ENCODE data around the gene MTUS2. TPM values are rescaled to one million over a fixed set of nuclear protein-coding genes. Genes with fewer than 3 reads are reported as not detected.
A peak's percentile ranks its signal among the peaks of the same experiment; 100 is the strongest.

Gene MTUS2
- total and polyA plus RNA-seq, 7 experiments from 2014 or later: 0.05 to 0.83 TPM; not detected in 5

DNA sequence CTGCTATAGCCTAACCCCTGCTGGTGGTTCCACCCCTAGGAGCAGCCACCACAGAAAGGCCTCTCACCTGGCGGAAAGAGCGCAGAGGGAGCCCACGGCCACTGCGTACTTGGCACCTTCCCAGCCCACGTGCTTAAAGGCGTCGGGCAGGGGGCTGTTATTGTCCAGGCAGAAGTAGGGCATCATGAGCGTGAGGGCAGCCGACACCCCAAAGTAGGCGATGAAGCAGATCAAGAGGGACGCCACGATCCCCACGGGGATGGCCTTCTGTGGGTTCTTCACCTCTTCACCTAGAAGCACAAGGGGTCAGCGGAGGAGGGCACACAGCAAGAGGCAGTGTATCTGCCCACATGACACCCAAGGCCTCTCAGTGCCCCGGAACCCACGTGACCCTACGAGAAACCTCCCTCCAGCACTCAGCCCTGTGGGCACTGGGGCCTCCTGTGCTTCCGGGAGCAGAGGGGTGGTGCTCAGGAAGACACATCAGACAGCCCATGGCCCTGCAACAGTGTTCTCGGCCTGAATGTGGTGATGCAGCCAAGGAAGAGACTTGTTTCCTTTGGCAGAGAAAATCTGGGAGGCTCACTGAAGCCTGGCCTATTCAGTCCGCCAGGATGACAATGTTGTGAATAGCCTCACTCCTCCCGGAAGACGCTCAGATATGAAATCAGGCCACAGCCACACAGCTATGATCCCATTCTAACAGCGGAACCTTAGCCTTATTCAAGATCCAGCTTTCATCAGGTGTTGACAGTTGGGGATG is 703.2 kb downstream of the MTUS2 start:
- Mint-ChIP-seq H3K27ac (no peak overlapping the region), H3K36me3 (peaks cover 6 to 60% (median 14%) of the 10 kb centered on the region in 5 donors), H3K9me3 (no peaks in the 10 kb centered on the region), H3K4me3 (no peak overlapping the region), H3K4me1 (peaks cover 0 to 2% (median 0%) of the 10 kb centered on the region in 7 donors), H3K27me3 (no peaks in the 10 kb centered on the region)
- intact Hi-C loops (cut with micrococcal nuclease): no loop called here
- Histone ChIP-seq H3K27ac (ENCODE audit: low read depth, low read length) (no peak overlapping the region), H3K27me3 (ENCODE audit: control insufficient read depth in 2 of 2, insufficient read depth in 2 of 2, low read length in 2 of 2) (no peaks in the 10 kb centered on the region), H3K36me3 (ENCODE audit: control insufficient read depth in 2 of 3, insufficient read depth in 3 of 3, low read length in 3 of 3) (peaks cover 0 to 78% (median 11%) of the 10 kb centered on the region in 3 experiments), H3K4me3 (ENCODE audit: low read length) (no peak overlapping the region), H3K9me3 (ENCODE audit: control insufficient read depth in 2 of 3, low read length in 3 of 3) (no peaks in the 10 kb centered on the region), H3K4me1 (ENCODE audit: control insufficient read depth in 2 of 2, insufficient read depth in 2 of 2, low read length in 2 of 2) (no peaks in the 10 kb centered on the region)
- ChIA-PET POLR2A (no interaction called here), CTCF (no interaction called here)
- ATAC-seq (no peak), DNase-seq (no peak)

DNA sequence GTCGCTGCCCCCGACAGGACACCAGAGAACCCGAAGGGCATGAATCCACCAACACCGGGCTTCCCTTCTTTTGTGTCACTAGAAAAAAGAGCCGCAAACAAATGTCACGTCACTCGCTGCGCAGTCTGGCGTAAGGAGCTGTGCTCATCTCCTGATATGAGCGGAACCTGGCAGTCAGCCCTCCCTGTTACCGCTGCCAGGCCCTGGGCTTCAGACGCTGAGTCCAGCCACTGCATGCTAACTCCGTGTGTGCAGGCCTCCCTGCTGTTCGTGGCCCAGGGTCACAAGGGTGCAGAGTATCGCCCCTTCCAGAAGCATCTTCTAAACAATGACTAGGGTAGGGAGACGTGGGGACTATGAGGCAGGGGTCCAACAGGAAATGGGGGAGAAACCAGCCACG is 704.0 kb downstream of the MTUS2 start:
- H3K4me1 Mint-ChIP-seq: peaks cover 0 to 2% (median 0%) of the 10 kb centered on the region in 7 donors
- intact Hi-C loops (cut with micrococcal nuclease): no loop called here
- H3K36me3 Mint-ChIP-seq: peaks cover 6 to 63% (median 14%) of the 10 kb centered on the region in 5 donors
- H3K4me3 Mint-ChIP-seq: no peak overlapping the region
- H3K4me3 ChIP-seq (ENCODE audit: low read length): no peak overlapping the region
- H3K36me3 ChIP-seq (ENCODE audit: control insufficient read depth in 2 of 3, insufficient read depth in 3 of 3, low read length in 3 of 3): peaks cover 0 to 78% (median 11%) of the 10 kb centered on the region in 3 experiments
- no peaks in the 10 kb centered on the region for H3K9me3 Mint-ChIP-seq
- no peak overlapping the region for H3K27ac Mint-ChIP-seq
- H3K27me3 Mint-ChIP-seq: no peaks in the 10 kb centered on the region
- POLR2A ChIA-PET: no interaction called here
- H3K27me3 ChIP-seq (ENCODE audit: control insufficient read depth in 2 of 2, insufficient read depth in 2 of 2, low read length in 2 of 2): no peaks in the 10 kb centered on the region
- peaks cover 0 to 3% of the 10 kb centered on the region in 2 donors for H3K4me1 ChIP-seq (ENCODE audit: control insufficient read depth in 2 of 2, insufficient read depth in 2 of 2, low read length in 2 of 2)
- DNase-seq (no peak), ATAC-seq (no peak)
- CTCF ChIA-PET: no interaction called here
- no peak overlapping the region for H3K27ac ChIP-seq (ENCODE audit: low read depth, low read length)
- H3K9me3 ChIP-seq (ENCODE audit: control insufficient read depth in 2 of 3, low read length in 3 of 3): no peaks in the 10 kb centered on the region

DNA sequence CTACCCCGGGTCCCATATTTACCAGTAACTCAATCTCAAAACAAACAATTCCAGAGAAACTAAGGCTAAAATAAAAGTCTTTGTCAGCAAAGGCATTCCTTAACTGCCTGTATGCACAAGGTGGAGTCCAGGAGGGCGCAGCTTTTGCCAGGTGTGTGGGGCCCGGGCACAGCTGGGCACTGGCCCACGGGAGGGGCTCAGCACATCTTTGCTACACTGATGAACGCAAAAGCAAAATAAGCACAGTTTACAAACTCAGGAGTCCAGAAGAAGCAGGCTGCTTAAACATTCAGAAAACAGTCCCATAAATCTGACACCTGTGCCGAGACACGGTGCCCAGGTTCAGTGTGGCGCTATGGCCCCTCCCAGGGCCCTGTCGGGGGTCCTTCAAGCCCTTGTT is 704.5 kb downstream of the MTUS2 start:
- H3K27me3 Mint-ChIP-seq: no peaks in the 10 kb centered on the region
- ATAC-seq: no peak
- intact Hi-C loops (cut with micrococcal nuclease): no loop called here
- no peak overlapping the region for H3K27ac ChIP-seq (ENCODE audit: low read depth, low read length)
- peaks cover 0 to 2% (median 0%) of the 10 kb centered on the region in 7 donors for H3K4me1 Mint-ChIP-seq
- ChIA-PET CTCF (no interaction called here), POLR2A (no interaction called here)
- H3K4me3 ChIP-seq (ENCODE audit: low read length): no peak overlapping the region
- no peaks in the 10 kb centered on the region for H3K9me3 ChIP-seq (ENCODE audit: control insufficient read depth in 2 of 3, low read length in 3 of 3)
- no peak overlapping the region for H3K27ac Mint-ChIP-seq
- H3K36me3 Mint-ChIP-seq: peaks cover 5 to 63% (median 16%) of the 10 kb centered on the region in 5 donors
- DNase-seq: no peak
- peaks cover 0 to 77% (median 11%) of the 10 kb centered on the region in 3 experiments for H3K36me3 ChIP-seq (ENCODE audit: control insufficient read depth in 2 of 3, insufficient read depth in 3 of 3, low read length in 3 of 3)
- H3K4me3 Mint-ChIP-seq: no peak overlapping the region
- peaks cover 0 to 8% of the 10 kb centered on the region in 2 donors for H3K4me1 ChIP-seq (ENCODE audit: control insufficient read depth in 2 of 2, insufficient read depth in 2 of 2, low read length in 2 of 2)
- no peaks in the 10 kb centered on the region for H3K9me3 Mint-ChIP-seq
- H3K27me3 ChIP-seq (ENCODE audit: control insufficient read depth in 2 of 2, insufficient read depth in 2 of 2, low read length in 2 of 2): no peaks in the 10 kb centered on the region

DNA sequence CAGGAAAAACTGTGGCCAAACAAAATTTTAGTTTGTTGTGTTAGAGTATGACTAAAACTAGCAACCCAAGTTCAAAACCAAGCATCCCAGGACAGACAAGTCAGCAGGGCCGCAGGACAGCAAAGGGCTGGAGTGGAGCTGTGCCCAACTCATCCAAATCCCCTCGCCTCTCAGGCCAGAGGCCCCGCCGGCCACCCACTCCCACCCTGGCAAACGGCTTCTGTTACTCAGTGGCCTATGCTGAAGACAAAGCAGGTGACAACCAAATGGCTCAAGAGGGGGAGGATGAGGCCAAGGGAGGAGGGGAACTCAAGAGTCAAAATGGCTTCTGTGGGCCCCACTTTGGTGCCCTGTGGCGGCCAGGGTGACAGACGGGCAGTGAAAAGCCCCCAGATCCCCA is 705.6 kb downstream of the MTUS2 start:
- no peak overlapping the region for H3K27ac Mint-ChIP-seq
- intact Hi-C loops (cut with micrococcal nuclease): no loop called here
- H3K36me3 Mint-ChIP-seq: peaks cover 10 to 59% (median 11%) of the 10 kb centered on the region in 5 donors
- no peak overlapping the region for H3K4me3 ChIP-seq (ENCODE audit: low read length)
- H3K27ac ChIP-seq (ENCODE audit: low read depth, low read length): no peak overlapping the region
- ChIA-PET CTCF (interaction anchor here (1.5 kb wide), 1 partner anchor 17 kb away, joined by 5 read pairs; no protein-coding TSS in a partner anchor), POLR2A (no interaction called here)
- H3K9me3 Mint-ChIP-seq: no peaks in the 10 kb centered on the region
- DNase-seq: no peak
- H3K9me3 ChIP-seq (ENCODE audit: control insufficient read depth in 2 of 3, low read length in 3 of 3): no peaks in the 10 kb centered on the region
- H3K4me3 Mint-ChIP-seq: no peak overlapping the region
- peaks cover 0 to 8% of the 10 kb centered on the region in 2 donors for H3K4me1 ChIP-seq (ENCODE audit: control insufficient read depth in 2 of 2, insufficient read depth in 2 of 2, low read length in 2 of 2)
- H3K4me1 Mint-ChIP-seq: no peaks in the 10 kb centered on the region
- ATAC-seq: no peak
- no peaks in the 10 kb centered on the region for H3K27me3 Mint-ChIP-seq
- H3K36me3 ChIP-seq (ENCODE audit: control insufficient read depth in 2 of 3, insufficient read depth in 3 of 3, low read length in 3 of 3): peaks cover 3 to 71% (median 11%) of the 10 kb centered on the region in 3 experiments
- H3K27me3 ChIP-seq (ENCODE audit: control insufficient read depth in 2 of 2, insufficient read depth in 2 of 2, low read length in 2 of 2): no peaks in the 10 kb centered on the region

DNA sequence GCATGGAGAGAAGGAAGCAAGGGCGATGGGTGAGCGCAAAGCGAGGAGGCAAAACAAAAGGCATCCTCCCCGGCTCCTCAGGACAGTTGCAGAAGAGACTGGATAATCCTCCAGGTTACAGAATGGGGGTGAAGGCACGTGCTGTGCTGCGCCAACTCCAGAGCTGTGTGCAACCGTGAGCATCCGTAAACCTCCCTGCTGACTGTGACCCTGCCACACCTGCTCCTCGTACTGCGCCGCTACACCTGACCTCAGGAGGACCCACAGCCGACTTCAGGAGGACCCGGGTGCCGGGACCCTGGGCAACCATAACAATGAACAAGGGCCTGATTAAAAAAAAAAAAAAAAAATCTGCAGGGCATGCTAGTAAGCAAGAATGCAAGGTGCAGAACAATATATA is 706.6 kb downstream of the MTUS2 start:
- Histone ChIP-seq H3K36me3 (ENCODE audit: control insufficient read depth in 2 of 3, insufficient read depth in 3 of 3, low read length in 3 of 3) (peaks cover 3 to 72% (median 11%) of the 10 kb centered on the region in 3 experiments), H3K4me1 (ENCODE audit: control insufficient read depth in 2 of 2, insufficient read depth in 2 of 2, low read length in 2 of 2) (peaks cover 0 to 8% of the 10 kb centered on the region in 2 donors), H3K9me3 (ENCODE audit: control insufficient read depth in 2 of 3, low read length in 3 of 3) (no peaks in the 10 kb centered on the region), H3K4me3 (ENCODE audit: low read length) (no peak overlapping the region), H3K27ac (ENCODE audit: low read depth, low read length) (no peak overlapping the region), H3K27me3 (ENCODE audit: control insufficient read depth in 2 of 2, insufficient read depth in 2 of 2, low read length in 2 of 2) (no peaks in the 10 kb centered on the region)
- no peak for DNase-seq
- ATAC-seq: no peak
- Mint-ChIP-seq H3K4me3 (no peak overlapping the region), H3K27ac (peak overlapping the region in 1 of 9 donors; percentile 59), H3K27me3 (no peaks in the 10 kb centered on the region), H3K9me3 (no peaks in the 10 kb centered on the region), H3K4me1 (no peaks in the 10 kb centered on the region), H3K36me3 (peaks cover 10 to 54% (median 11%) of the 10 kb centered on the region in 5 donors)
- ChIA-PET CTCF (interaction anchor here (0.7 kb wide), 1 partner anchor 1090 kb away, joined by 4 read pairs; no protein-coding TSS in a partner anchor), POLR2A (no interaction called here)
- intact Hi-C loops (cut with micrococcal nuclease): no loop called here

DNA sequence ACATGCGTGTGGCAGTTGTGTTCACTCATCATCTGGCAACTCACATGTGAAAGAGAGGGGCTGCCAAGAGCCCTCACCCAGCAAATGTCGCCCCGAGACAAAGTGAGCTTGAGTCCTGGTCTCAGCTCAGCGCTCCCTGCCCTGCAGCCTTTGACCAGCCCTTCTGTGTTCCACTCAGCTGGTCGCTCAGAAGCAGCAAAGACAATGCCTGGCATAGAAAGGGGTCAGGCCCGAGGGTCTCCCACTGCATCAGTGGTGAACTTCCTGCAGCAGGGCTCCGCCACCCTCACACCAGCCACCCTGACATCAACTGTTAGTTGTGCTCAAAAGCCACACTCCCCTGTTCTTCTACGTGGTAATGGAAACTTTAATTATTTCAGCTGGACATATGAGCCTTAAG is 707.4 kb downstream of the MTUS2 start:
- no peak for DNase-seq
- no peaks in the 10 kb centered on the region for H3K9me3 Mint-ChIP-seq
- intact Hi-C loops (cut with micrococcal nuclease): no loop called here
- H3K27ac ChIP-seq (ENCODE audit: low read depth, low read length): no peak overlapping the region
- H3K27me3 ChIP-seq (ENCODE audit: control insufficient read depth in 2 of 2, insufficient read depth in 2 of 2, low read length in 2 of 2): no peaks in the 10 kb centered on the region
- no peak for ATAC-seq
- H3K36me3 Mint-ChIP-seq: peaks cover 4 to 53% (median 13%) of the 10 kb centered on the region in 5 donors
- H3K27me3 Mint-ChIP-seq: no peaks in the 10 kb centered on the region
- H3K4me1 Mint-ChIP-seq: no peaks in the 10 kb centered on the region
- ChIA-PET POLR2A (no interaction called here), CTCF (interaction anchor here (0.7 kb wide), 1 partner anchor 1091 kb away, joined by 4 read pairs; no protein-coding TSS in a partner anchor)
- no peak overlapping the region for H3K4me3 ChIP-seq (ENCODE audit: low read length)
- H3K4me1 ChIP-seq (ENCODE audit: control insufficient read depth in 2 of 2, insufficient read depth in 2 of 2, low read length in 2 of 2): peaks cover 0 to 8% of the 10 kb centered on the region in 2 donors
- H3K36me3 ChIP-seq (ENCODE audit: control insufficient read depth in 2 of 3, insufficient read depth in 3 of 3, low read length in 3 of 3): peaks cover 3 to 72% (median 4%) of the 10 kb centered on the region in 3 experiments
- H3K4me3 Mint-ChIP-seq: no peak overlapping the region
- no peak overlapping the region for H3K27ac Mint-ChIP-seq
- no peaks in the 10 kb centered on the region for H3K9me3 ChIP-seq (ENCODE audit: control insufficient read depth in 2 of 3, low read length in 3 of 3)

DNA sequence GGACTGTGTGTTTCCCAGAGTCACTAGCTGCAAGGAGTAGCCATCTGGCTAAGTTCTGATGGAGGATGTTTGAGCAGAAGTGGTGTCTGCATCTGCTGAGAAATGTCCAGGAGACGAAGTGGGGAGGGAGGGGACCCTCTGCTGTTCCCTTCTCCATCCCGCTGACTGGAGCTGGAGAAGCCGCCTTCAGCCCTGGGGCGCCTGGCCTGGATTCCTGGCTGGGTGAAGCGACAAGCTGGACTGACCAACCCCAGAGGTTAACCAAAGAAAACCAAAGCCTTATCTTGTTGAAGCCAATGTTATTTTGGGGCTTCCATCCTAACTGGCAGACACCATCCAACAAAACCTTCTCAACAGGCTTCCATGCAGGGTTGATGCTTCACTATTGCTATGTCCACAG is 707.8 kb downstream of the MTUS2 start:
- Mint-ChIP-seq H3K27ac (no peak overlapping the region), H3K27me3 (no peaks in the 10 kb centered on the region), H3K9me3 (no peaks in the 10 kb centered on the region), H3K36me3 (peaks cover 4 to 56% (median 15%) of the 10 kb centered on the region in 5 donors), H3K4me1 (no peaks in the 10 kb centered on the region), H3K4me3 (no peak overlapping the region)
- intact Hi-C loops (cut with micrococcal nuclease): no loop called here
- DNase-seq (no peak), ATAC-seq (no peak)
- H3K27ac ChIP-seq (ENCODE audit: low read depth, low read length): no peak overlapping the region
- H3K4me1 ChIP-seq (ENCODE audit: control insufficient read depth in 2 of 2, insufficient read depth in 2 of 2, low read length in 2 of 2): peaks cover 0 to 8% of the 10 kb centered on the region in 2 donors
- no peaks in the 10 kb centered on the region for H3K9me3 ChIP-seq (ENCODE audit: control insufficient read depth in 2 of 3, low read length in 3 of 3)
- no peaks in the 10 kb centered on the region for H3K27me3 ChIP-seq (ENCODE audit: control insufficient read depth in 2 of 2, insufficient read depth in 2 of 2, low read length in 2 of 2)
- H3K36me3 ChIP-seq (ENCODE audit: control insufficient read depth in 2 of 3, insufficient read depth in 3 of 3, low read length in 3 of 3): peaks cover 0 to 72% (median 3%) of the 10 kb centered on the region in 3 experiments
- POLR2A ChIA-PET: no interaction called here
- H3K4me3 ChIP-seq (ENCODE audit: low read length): no peak overlapping the region
- CTCF ChIA-PET: no interaction called here
